Measurements from ENCODE around the gene TCEAL7. TPM values are rescaled to one million over a fixed set of nuclear protein-coding genes. Genes with fewer than 3 reads are reported as not detected.

The TCEAL7 gene
- total RNA-seq, 1 donor from 2014 or later = 16.4 TPM

GRCh38 chrX:103310555-103311398 is 19.3 kb upstream of the TCEAL7 start, which contains the start of gene BEX2:
Gene BEX2, minus strand, starts transcription at chrX:103310990. Its CDS starts 1,014 bp downstream, at chrX:103309976.
- no peak for TF ChIP-seq CTCF (conservative IDR thresholded peaks at IDR 0.05)
- Mint-ChIP-seq H3K27me3 (no peaks in the 10 kb centered on the region), H3K4me3 (peak within 1 kb of the TSS; percentile 91), H3K4me1 (ENCODE audit: unreplicated experiment) (no peaks in the 10 kb centered on the region), H3K9me3 (no peaks in the 10 kb centered on the region), H3K36me3 (no peaks in the 10 kb centered on the region), H3K27ac (peak within 1 kb of the TSS; percentile 71)
- DNase-seq (ENCODE audit: extremely low spot score, unreplicated experiment) = peak; percentile 82

- Mint-ChIP-seq H3K4me3 (peak overlapping the region; percentile 91), H3K4me1 (ENCODE audit: unreplicated experiment) (no peaks in the 10 kb centered on the region), H3K36me3 (no peaks in the 10 kb centered on the region), H3K9me3 (no peaks in the 10 kb centered on the region), H3K27me3 (no peaks in the 10 kb centered on the region), H3K27ac (no peak overlapping the region)
- no peak for TF ChIP-seq CTCF (conservative IDR thresholded peaks at IDR 0.05)
- no peak for DNase-seq (ENCODE audit: extremely low spot score, unreplicated experiment)
Measured at GRCh38 chrX:103311399-103311780, 18.6 kb upstream of the TCEAL7 start.

- no peaks in the 10 kb centered on the region for H3K36me3 Mint-ChIP-seq
- H3K9me3 Mint-ChIP-seq = no peaks in the 10 kb centered on the region
- H3K4me1 Mint-ChIP-seq (ENCODE audit: unreplicated experiment) = peaks cover 3% of the 10 kb centered on the region
- peaks cover 6% of the 10 kb centered on the region for H3K27me3 Mint-ChIP-seq
- DNase-seq (ENCODE audit: extremely low spot score, unreplicated experiment) = no peak
- H3K4me3 Mint-ChIP-seq = peak overlapping the region; percentile 84
- H3K27ac Mint-ChIP-seq = peak overlapping the region; percentile 44
- TF ChIP-seq CTCF (conservative IDR thresholded peaks at IDR 0.05) = no peak
Measured at GRCh38 chrX:103330681-103331288, 746 bp downstream of the TCEAL7 start.

GRCh38 chrX:103338663-103339062 is 8.6 kb downstream of the TCEAL7 start:
- Mint-ChIP-seq H3K4me1 (ENCODE audit: unreplicated experiment) (no peaks in the 10 kb centered on the region), H3K27me3 (no peaks in the 10 kb centered on the region), H3K36me3 (no peaks in the 10 kb centered on the region), H3K4me3 (no peak overlapping the region), H3K27ac (no peak overlapping the region), H3K9me3 (no peaks in the 10 kb centered on the region)
- no peak for TF ChIP-seq CTCF (conservative IDR thresholded peaks at IDR 0.05)
- DNase-seq (ENCODE audit: extremely low spot score, unreplicated experiment) = no peak

GRCh38 chrX:103343105-103343504 is 13.1 kb downstream of the TCEAL7 start:
- peak; percentile 80 for TF ChIP-seq CTCF (conservative IDR thresholded peaks at IDR 0.05)
- H3K27ac Mint-ChIP-seq = no peak overlapping the region
- DNase-seq (ENCODE audit: extremely low spot score, unreplicated experiment) = no peak
- no peak overlapping the region for H3K4me3 Mint-ChIP-seq
- no peaks in the 10 kb centered on the region for H3K4me1 Mint-ChIP-seq (ENCODE audit: unreplicated experiment)
- H3K27me3 Mint-ChIP-seq = peaks cover 3% of the 10 kb centered on the region
- H3K9me3 Mint-ChIP-seq = no peaks in the 10 kb centered on the region
- H3K36me3 Mint-ChIP-seq = no peaks in the 10 kb centered on the region

All from type B pancreatic cell (in vitro differentiated cells).